HG03025 (cell line): Measurements from ENCODE around the gene CHCT1.

Source experiments
- ATAC-seq: cut with Tn5 transposase; IDR thresholded peaks from one replicate; pipeline ENCODE4 v1.9.1; 2021; ENCODE audit warnings: mild to moderate bottlenecking, moderate library complexity; ENCODE audit not compliant: unreplicated experiment, low FRiP score

The CHCT1 gene

GRCh38 chr17:60436676-60437075 lies 14.4 kb downstream of the CHCT1 start:
- no peak for ATAC-seq

GRCh38 chr17:60439501-60439900 lies 17.2 kb downstream of the CHCT1 start:
- ATAC-seq, result no peak

- no peak for ATAC-seq
Measured at GRCh38 chr17:60442271-60443173, 20.2 kb downstream of the CHCT1 start.

- ATAC-seq, result no peak
Measured at GRCh38 chr17:60443713-60444112, 21.4 kb downstream of the CHCT1 start.

GRCh38 chr17:60445144-60445543 lies 22.9 kb downstream of the CHCT1 start:
- no peak for ATAC-seq

GRCh38 chr17:60447375-60447774 lies 25.1 kb downstream of the CHCT1 start:
- no peak for ATAC-seq

- no peak for ATAC-seq
Measured at GRCh38 chr17:60451071-60451470, 28.8 kb downstream of the CHCT1 start.

GRCh38 chr17:60451965-60452364 lies 29.7 kb downstream of the CHCT1 start:
- no peak for ATAC-seq

GRCh38 chr17:60455378-60455777 lies 33.1 kb downstream of the CHCT1 start:
- ATAC-seq, result no peak

- no peak for ATAC-seq
Measured at GRCh38 chr17:60457148-60457547, 34.9 kb downstream of the CHCT1 start.

- no peak for ATAC-seq
Measured at GRCh38 chr17:60461584-60461983, 39.3 kb downstream of the CHCT1 start.

GRCh38 chr17:60463157-60463835 lies 41.0 kb downstream of the CHCT1 start:
- ATAC-seq, result no peak

- ATAC-seq, result no peak
Measured at GRCh38 chr17:60464343-60464742, 42.1 kb downstream of the CHCT1 start.

- no peak for ATAC-seq
Measured at GRCh38 chr17:60468371-60468770, 46.1 kb downstream of the CHCT1 start.

- ATAC-seq, result no peak
Measured at GRCh38 chr17:60471451-60471850, 49.2 kb downstream of the CHCT1 start.

- ATAC-seq, result no peak
Measured at GRCh38 chr17:60472449-60472848, 50.2 kb downstream of the CHCT1 start.

GRCh38 chr17:60473788-60474187 lies 51.5 kb downstream of the CHCT1 start:
- no peak for ATAC-seq
